Keratinocyte (primary cell): ENCODE data around the gene HCN3. TPM values are rescaled to one million over a fixed set of nuclear protein-coding genes. Genes with fewer than 3 reads are reported as not detected.

Experiments used
- DNase-seq: peaks from one replicate; pipeline ENCODE4 v3.0.0-alpha.2; 2011; ENCODE audit warnings: low read depth, missing footprints, low spot score
- FAIRE-seq: peaks from 2 replicates; lab custom pipeline; 2011; peaks lifted over from hg19 to GRCh38; lab: Jason Lieb, UNC
- H2AFZ ChIP-seq: 2 replicates; pipeline ENCODE4 v1.6.0; 2012; ENCODE audit warnings: low read length, control low read depth, inconsistent platforms; ENCODE audit not compliant: control insufficient read depth
- H3K27ac ChIP-seq: 2 replicates; pipeline ENCODE4 v1.5.1; 2011; ENCODE audit warnings: low read length; ENCODE audit not compliant: control insufficient read depth, insufficient read depth
- H3K27me3 ChIP-seq: 3 replicates; pipeline ENCODE4 v1.6.0; 2011; ENCODE audit warnings: low read length; ENCODE audit not compliant: control insufficient read depth, insufficient read depth; ENCODE audit errors: extremely low read depth
- H3K36me3 ChIP-seq, 2 experiments: 2 replicates in 1 of 2; 3 replicates in 1 of 2; pipeline ENCODE4 v1.5.1; 2011; ENCODE audit warnings: low read length in 2 of 2, mild to moderate bottlenecking in 1 of 2; ENCODE audit not compliant: control insufficient read depth in 2 of 2, insufficient read depth in 2 of 2; ENCODE audit errors: extremely low read depth in 1 of 2
- H3K4me1 ChIP-seq: 3 replicates; pipeline ENCODE4 v1.5.1; 2011; ENCODE audit warnings: low read length; ENCODE audit not compliant: control insufficient read depth, insufficient read depth; ENCODE audit errors: extremely low read depth
- H3K4me2 ChIP-seq: 3 replicates; pipeline ENCODE4 v1.6.0; 2011; ENCODE audit warnings: low read depth, low read length; ENCODE audit not compliant: control insufficient read depth, insufficient read depth; ENCODE audit errors: extremely low read depth
- H3K4me3 ChIP-seq, 3 experiments: fragments of 200-600 bp in 1 of 3; sonication (generic) in 1 of 3; 2 replicates in 2 of 3; 3 replicates in 1 of 3; pipeline ENCODE4 v1.5.1; 2011 to 2016; ENCODE audit warnings: low read length in 3 of 3, mild to moderate bottlenecking in 3 of 3, control low read depth in 2 of 3, inconsistent platforms in 1 of 3, low read depth in 1 of 3, mixed read lengths in 1 of 3, mixed run types in 1 of 3, moderate library complexity in 1 of 3; ENCODE audit not compliant: control insufficient read depth in 2 of 3, insufficient read depth in 2 of 3; ENCODE audit errors: extremely low read depth in 1 of 3
- H3K79me2 ChIP-seq: 2 replicates; pipeline ENCODE4 v1.6.0; 2012; ENCODE audit warnings: low read length; ENCODE audit not compliant: control insufficient read depth, insufficient read depth
- H3K9ac ChIP-seq: 3 replicates; pipeline ENCODE4 v1.6.0; 2011; ENCODE audit warnings: low read length; ENCODE audit not compliant: control insufficient read depth, insufficient read depth; ENCODE audit errors: extremely low read depth
- H3K9me1 ChIP-seq: 3 replicates; pipeline ENCODE4 v1.6.0; 2011; ENCODE audit warnings: low read length; ENCODE audit not compliant: control insufficient read depth, insufficient read depth; ENCODE audit errors: extremely low read depth
- H3K9me3 ChIP-seq: 2 replicates; pipeline ENCODE4 v1.5.1; 2012; ENCODE audit warnings: low read depth, low read length; ENCODE audit not compliant: control insufficient read depth
- H4K20me1 ChIP-seq: 3 replicates; pipeline ENCODE4 v1.6.0; 2011; ENCODE audit warnings: low read length; ENCODE audit not compliant: control insufficient read depth, insufficient read depth; ENCODE audit errors: extremely low read depth
- EZH2 ChIP-seq: IDR thresholded peaks from one replicate; pipeline ENCODE4 v1.6.1; 2012; ENCODE audit warnings: inconsistent platforms, mild to moderate bottlenecking, low read length, moderate library complexity
- dilution Hi-C: fragments of 300-500 bp; cut with MboI; formaldehyde crosslinking; loops from one replicate; pipeline ENCODE4 v1.7.0; 2020; ENCODE audit warnings: low sequenced_read_pairs; ENCODE audit not compliant: extremely low pct_ligation_motif_present
- polyA plus RNA-seq, 5 experiments: library from polyadenylated mRNA; depleted of rRNA in 3 of 5; stranded (reverse) in 3 of 5; stranded (forward) in 1 of 5; unstranded in 1 of 5; fragments of >200 nt; gene quantifications; 1 replicate in 1 of 5; 2 replicates in 3 of 5; 3 replicates in 1 of 5; pipeline versions ENCODE4 v1.2.1 to v1.2.3, GENCODE V29; 2011 to 2012; ENCODE audit warnings: missing spikeins in 2 of 5, low read depth in 1 of 5, low replicate concordance in 1 of 5
- TF ChIP-seq, protein P1 (sequence below), 3 experiments: IDR thresholded peaks in 1 of 3; conservative IDR thresholded peaks in 1 of 3; optimal IDR thresholded peaks in 1 of 3; 2 replicates in 2 of 3; 3 replicates in 1 of 3; pipeline versions ENCODE3 to v1.5.1; 2011; ENCODE audit warnings: low read length in 3 of 3, mild to moderate bottlenecking in 3 of 3, moderate library complexity in 2 of 3, control low read depth in 1 of 3, inconsistent platforms in 1 of 3; ENCODE audit not compliant: insufficient read depth in 2 of 3; ENCODE audit errors: extremely low read depth in 1 of 3

Gene HCN3
- polyA plus RNA-seq, 1 donor (not counting 4 experiments of a cell fraction or from before 2014, with no cell fraction given): 3.0 TPM

DNA sequence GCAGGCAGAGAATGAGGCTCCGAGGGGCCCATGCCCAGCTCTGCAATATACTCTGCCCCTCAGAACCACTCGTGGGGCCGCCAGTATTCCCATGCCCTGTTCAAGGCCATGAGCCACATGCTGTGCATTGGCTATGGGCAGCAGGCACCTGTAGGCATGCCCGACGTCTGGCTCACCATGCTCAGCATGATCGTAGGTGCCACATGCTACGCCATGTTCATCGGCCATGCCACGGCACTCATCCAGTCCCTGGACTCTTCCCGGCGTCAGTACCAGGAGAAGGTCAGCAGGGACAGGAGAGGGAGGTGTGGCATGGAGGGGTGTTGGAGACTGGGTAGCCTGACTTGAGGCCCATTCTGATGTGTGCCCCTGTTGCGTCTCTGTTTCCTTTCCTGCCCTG is 7.2 kb downstream of the HCN3 start:
- Histone ChIP-seq H4K20me1 (no peaks in the 10 kb centered on the region), H3K9me1 (no peaks in the 10 kb centered on the region), H3K9ac (no peak overlapping the region), H3K36me3 (no peaks in the 10 kb centered on the region), H2AFZ (no peak overlapping the region), H3K4me1 (no peaks in the 10 kb centered on the region), H3K27ac (no peak overlapping the region), H3K4me3 (no peak overlapping the region), H3K9me3 (no peaks in the 10 kb centered on the region), H3K27me3 (no peaks in the 10 kb centered on the region), H3K4me2 (no peak overlapping the region), H3K79me2 (no peaks in the 10 kb centered on the region)
- DNase-seq (no peak), FAIRE-seq (no peak)
- TF ChIP-seq, protein P1, sequence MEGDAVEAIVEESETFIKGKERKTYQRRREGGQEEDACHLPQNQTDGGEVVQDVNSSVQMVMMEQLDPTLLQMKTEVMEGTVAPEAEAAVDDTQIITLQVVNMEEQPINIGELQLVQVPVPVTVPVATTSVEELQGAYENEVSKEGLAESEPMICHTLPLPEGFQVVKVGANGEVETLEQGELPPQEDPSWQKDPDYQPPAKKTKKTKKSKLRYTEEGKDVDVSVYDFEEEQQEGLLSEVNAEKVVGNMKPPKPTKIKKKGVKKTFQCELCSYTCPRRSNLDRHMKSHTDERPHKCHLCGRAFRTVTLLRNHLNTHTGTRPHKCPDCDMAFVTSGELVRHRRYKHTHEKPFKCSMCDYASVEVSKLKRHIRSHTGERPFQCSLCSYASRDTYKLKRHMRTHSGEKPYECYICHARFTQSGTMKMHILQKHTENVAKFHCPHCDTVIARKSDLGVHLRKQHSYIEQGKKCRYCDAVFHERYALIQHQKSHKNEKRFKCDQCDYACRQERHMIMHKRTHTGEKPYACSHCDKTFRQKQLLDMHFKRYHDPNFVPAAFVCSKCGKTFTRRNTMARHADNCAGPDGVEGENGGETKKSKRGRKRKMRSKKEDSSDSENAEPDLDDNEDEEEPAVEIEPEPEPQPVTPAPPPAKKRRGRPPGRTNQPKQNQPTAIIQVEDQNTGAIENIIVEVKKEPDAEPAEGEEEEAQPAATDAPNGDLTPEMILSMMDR (optimal IDR thresholded peaks at IDR 0.05 in 1 of 3, IDR thresholded peaks at IDR 0.05 in 1 of 3, conservative IDR thresholded peaks at IDR 0.05 in 1 of 3; ENCODE audit: extremely low read depth in 1 of 3, insufficient read depth in 2 of 3, low read length in 3 of 3): no peak
- TF ChIP-seq EZH2: no peak
- dilution Hi-C loops: no loop called here

DNA sequence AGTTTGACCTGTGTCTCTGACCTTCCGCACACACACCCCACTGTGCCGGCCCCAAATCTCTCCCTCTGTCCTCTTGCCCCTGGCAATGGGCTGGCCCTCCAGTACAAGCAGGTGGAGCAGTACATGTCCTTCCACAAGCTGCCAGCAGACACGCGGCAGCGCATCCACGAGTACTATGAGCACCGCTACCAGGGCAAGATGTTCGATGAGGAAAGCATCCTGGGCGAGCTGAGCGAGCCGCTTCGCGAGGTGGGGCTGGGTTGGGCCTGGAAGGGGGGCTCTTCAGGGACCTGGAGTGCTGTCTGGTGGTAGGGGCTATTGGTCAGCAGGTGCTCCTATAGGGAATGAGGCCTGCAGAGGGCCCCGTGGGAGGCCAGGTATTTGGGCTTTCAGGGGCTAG is 7.8 kb downstream of the HCN3 start:
- FAIRE-seq (no peak), DNase-seq (no peak)
- dilution Hi-C loops: no loop called here
- H3K9me3 ChIP-seq: no peaks in the 10 kb centered on the region
- H3K27me3 ChIP-seq: no peaks in the 10 kb centered on the region
- H3K9ac ChIP-seq: no peak overlapping the region
- TF ChIP-seq, protein P1 (optimal IDR thresholded peaks at IDR 0.05 in 1 of 3, IDR thresholded peaks at IDR 0.05 in 1 of 3, conservative IDR thresholded peaks at IDR 0.05 in 1 of 3; ENCODE audit: extremely low read depth in 1 of 3, insufficient read depth in 2 of 3, low read length in 3 of 3): no peak
- no peak for TF ChIP-seq EZH2
- no peaks in the 10 kb centered on the region for H3K36me3 ChIP-seq
- no peaks in the 10 kb centered on the region for H4K20me1 ChIP-seq
- no peaks in the 10 kb centered on the region for H3K4me1 ChIP-seq
- H3K9me1 ChIP-seq: no peaks in the 10 kb centered on the region
- no peak overlapping the region for H3K4me3 ChIP-seq
- no peak overlapping the region for H2AFZ ChIP-seq
- H3K27ac ChIP-seq: no peak overlapping the region
- H3K79me2 ChIP-seq: no peaks in the 10 kb centered on the region
- no peak overlapping the region for H3K4me2 ChIP-seq
